SHP77 (cell line): ENCODE measurements around the gene CLIP2.
A peak's percentile ranks its signal among the peaks of the same experiment; 100 is the strongest.
"Not testable (repeated sequence)": the region's sequence is repeated elsewhere in the genome, so short reads cannot be mapped to it uniquely, and the experiment has no call there.

ENCODE experiments used
- DNase-seq, 2 experiments: peaks; one replicate each; lab custom pipeline; 2025; lab: John Stamatoyannopoulos, UW

The CLIP2 gene

DNA sequence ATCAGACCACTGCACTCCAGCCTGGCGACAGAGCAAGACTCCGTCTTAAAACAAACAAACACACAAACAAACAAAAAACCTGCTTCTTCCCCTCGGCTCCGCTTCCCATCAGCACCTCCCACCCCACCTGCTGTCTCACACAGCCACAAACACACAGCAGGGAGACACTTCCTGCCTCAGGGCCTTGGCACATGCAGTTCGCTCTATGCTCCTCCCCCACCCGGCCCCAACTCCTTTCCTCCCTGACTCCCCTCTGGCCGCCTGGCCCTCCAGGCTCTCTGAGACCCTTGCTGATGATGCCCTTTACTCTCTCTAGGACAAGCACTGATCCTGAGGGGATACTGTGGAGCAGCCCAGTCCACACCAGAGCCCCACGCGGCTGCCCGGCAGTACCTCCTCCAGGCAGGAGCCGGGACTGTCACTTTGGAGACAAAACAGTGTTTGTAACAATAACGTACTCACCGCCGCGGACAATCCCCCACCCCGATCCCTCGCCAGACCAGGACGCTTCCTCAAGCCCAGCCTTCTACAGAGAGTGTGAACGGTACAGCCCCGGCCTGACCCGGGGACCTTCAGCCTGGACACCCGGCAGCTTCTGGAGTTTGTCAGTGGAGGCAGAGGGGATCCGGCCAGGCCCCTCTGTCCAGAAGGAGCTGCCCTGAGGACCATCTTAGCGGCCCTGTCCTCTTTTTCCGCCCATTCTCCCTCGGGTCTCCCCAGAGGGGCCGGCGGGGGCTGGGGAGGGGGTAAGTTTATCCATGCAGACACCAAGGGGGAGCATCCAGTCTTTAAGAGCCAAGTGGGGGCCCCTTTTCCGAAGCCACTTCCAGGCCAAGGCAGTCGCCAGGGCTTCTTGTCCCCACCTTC lies 114.5 kb downstream of the CLIP2 start:
- DNase-seq = no peak

DNA sequence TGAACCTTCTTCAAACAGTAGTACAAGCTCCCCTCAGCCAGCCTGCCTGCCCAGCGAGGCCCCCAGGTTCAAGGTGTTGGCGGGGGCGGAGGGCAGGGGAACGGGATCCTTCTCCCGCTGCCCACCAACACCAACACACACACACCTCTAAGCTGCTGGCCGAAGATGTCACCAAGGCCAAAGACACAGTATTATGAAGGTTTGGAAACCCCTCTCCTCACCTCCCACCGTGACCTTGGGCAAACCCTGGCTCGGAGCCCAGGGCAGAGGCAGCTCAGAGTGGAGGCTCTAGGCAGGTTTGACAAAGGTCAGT lies 115.1 kb downstream of the CLIP2 start:
- DNase-seq = no peak

DNA sequence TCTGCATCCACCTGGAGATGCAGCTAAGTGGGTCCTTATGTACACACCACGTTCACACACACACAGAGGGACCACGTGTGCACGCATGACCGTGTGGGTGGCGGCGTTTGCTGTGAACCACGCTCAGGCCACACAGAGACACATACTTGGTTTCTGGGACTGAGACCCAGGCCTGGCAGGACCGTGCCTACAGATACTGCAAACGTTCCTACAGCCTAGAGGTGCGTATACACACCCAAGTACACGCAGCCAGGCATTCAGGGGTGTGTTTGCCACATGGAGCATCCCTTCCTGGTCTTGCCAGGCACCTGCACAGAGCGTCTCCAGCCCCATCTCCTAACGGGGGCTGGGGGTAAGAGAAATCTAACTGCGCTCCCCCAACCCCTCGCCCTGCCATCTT lies 115.5 kb downstream of the CLIP2 start:
- no peak for DNase-seq

DNA sequence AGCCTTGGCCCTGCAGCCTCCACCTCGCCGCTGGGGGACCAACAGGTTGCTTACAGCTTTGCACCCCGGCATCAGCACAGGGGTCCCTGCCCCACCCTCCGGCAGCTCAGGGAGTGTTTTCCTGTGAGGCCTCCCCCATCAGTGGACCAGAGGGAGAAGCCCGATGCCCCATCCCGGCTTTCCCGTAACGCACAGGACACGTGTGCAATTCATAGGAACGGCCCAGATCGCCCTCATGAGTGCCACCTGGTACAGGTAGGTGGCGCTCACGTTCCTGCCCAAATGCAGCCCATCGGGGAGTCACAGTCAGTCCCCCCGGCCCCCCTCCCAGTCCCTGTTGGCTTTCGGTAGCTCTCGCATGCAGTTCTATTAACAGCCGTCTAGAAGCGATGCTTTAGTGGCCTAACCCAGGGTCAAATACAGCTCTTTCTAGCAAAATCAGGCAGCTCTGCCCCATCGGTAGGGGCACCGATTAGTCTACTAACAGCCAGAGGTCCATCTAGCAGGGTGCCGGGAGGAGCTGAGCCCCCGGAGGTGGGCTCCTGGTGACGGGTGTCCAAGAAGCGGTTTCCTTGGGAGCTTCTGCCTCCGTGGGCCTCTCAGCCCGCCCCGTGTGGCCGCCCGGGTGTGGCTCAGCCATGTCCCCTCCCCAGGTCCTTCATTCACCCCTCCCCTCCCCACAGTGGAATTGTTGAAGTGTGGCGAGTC lies 116.1 kb downstream of the CLIP2 start:
- no peak for DNase-seq

DNA sequence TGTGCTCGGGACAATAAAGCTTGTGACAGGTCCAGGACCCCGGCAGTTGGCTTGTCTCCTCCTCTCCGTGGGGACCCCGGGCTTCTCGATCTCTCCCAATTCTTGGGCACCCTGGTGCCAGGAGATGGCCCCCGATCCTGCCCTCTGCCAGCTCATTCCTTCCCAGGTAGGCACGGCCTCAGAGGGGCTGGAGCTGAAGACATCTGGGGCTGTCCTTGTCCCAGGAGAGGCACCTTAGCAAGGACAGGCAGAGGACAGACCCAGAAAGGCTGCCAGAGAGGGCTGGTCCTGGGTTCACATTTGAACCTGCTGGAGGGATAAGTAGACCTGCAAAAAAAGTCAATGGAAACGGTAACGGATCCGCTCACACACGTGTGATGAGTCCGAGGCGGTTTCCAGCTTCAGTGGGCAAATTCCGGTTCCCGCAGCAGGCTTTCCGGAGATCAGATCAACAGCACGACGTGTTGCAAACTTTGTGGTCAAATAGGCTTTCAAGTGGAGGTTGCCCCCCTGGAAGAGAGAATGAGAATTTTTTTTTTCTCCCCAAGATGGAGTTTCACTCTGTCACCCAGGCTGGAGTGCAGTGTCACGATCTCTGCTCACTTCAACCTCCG lies 116.8 kb downstream of the CLIP2 start:
- DNase-seq = no peak

DNA sequence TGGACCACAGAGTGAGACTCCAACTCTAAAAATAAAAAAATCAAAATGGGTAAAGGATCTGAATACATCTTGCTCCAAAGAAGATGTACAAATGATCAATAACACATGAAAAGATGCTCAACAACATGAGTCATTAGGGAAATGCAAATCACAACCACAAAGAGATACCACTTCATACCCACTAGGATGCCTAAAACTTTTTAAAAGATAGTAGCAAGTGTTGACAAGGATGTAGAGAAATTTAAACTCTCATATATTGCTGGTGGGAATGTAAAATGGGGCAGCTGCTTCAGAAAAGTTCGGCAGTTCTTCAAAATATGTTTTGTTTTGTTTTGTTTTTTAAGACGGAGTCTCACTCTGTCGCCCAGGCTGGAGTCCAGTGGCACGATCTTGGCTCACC lies 118.8 kb downstream of the CLIP2 start:
- DNase-seq = no peak

DNA sequence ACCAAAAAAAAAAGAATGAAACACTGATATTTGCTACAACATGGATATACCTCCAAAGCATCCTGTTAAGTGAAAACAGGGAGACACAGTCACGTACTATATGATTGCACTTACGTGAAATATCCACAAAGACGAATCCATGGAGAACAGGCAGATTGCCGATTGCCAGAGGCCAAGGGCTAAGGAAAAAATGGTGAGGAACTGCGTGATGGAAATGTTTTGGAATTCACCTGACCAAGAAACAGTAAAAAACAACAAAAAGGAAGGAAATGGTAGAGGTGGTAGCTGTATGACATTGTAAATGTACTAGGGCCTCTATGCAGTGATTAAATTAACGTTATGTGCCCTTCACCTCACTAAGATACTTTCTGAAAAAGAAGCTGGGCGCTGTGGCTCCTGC lies 120.4 kb downstream of the CLIP2 start:
- no peak for DNase-seq

DNA sequence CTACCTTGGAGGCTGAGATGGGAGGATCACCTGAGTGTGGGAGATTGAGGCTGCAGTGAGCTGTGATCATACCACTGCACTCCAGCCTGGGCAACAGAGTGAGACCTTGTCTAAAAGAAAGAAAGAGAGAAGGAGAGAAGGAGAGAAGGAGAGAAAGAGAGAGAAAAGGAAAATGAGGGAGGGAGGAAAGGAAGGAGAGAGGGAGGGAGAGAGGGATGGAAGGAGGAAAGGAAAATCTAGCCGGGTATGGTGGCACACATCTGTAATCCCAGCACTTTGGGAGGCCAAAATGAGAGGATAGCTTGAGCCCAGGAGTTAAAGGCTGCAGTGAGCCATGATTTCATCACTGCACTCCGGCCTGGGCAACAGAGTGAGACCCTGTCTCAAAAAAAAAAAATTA lies 121.6 kb downstream of the CLIP2 start:
- no peak for DNase-seq

DNA sequence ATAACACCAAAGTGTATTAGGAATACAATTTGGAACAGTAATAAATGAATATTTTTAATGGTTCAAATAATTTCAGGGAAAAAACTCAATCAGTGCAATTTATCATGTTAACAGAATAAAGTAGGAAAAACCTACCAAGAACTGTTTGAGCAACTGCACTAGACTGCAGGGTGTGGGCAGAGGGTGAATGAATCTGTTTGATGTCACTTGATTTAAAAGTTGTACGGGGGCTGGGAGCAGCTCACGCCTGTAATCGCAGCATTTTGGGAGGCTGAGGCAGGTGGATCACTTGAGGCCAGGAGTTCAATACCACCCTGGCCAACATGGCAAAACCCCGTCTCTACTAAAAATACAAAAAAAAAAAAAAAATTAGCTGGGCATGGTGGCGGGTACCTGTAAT lies 122.4 kb downstream of the CLIP2 start:
- not testable (repeated sequence) for DNase-seq

DNA sequence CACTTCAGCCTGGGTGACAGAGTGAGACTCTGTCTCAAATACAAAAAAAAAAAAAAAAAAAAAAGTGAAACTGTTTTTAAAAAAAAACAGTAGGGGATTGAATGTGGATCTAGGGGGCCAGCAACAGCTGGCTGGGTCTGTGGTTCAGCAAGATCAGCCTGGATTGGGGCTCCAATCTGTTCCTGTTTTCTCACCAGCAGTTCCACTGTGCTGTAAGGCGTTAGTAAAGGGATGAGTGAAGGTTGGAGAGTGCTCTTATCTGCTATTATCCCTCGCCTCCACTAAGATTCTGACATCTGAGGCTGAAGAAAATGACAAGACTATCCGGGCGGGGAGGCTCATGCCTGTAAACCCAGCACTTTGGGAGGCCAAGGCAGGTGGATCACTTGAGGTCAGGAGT lies 122.8 kb downstream of the CLIP2 start:
- no peak for DNase-seq

DNA sequence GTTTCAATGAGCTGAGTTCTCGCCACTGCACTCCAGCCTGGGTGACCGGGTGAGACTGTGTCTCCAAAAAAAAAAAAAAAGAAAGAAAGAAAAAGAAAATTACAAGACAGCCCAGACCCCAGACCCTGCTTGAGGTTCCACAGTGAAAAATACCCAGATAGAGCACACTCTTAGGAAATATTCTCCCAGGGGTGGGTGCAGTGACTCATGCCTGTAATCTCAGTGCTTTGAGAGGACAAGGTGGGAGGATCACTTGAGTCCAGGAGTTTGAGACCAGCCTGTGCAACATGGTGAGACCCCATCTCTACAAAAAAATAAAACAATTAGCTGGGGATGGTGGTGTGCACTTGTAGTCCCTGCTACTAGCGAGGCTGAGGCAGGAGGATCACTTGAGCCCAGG lies 123.4 kb downstream of the CLIP2 start:
- DNase-seq = no peak

DNA sequence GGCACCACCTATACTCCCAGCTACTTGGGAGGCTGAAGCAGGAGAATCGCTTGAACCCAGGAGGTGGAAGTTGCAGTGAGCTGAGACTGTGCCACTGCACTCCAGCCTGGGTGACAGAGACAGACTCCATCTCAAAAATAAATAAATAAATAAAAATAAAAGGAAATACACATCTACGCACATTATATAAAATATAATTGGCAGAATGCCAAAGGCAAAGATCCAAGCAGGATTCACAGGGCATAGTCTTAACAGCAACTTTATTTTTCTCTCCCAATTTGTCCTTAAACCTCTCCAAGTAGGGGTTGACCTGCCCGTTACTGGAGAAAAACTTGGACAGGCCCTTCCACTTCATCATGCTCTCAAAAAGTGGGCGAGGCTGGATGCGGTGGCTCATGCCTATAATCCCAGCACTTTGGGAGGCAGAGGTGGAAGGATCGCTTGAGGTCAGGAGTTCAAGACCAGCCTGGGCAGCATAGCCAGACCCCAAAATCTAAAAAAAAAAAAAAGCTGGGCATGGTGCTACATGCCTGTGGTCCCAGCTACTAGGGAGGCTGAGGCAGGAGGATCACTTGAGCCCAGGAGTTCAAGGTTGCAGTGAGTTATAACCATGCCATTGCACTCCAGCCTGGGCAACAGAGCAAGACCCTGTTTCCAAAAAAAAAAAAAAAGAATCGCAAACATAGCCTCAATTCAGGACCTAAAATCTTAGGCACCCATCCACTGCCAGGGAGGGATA lies 125.6 kb downstream of the CLIP2 start:
- DNase-seq = not testable (repeated sequence)

DNA sequence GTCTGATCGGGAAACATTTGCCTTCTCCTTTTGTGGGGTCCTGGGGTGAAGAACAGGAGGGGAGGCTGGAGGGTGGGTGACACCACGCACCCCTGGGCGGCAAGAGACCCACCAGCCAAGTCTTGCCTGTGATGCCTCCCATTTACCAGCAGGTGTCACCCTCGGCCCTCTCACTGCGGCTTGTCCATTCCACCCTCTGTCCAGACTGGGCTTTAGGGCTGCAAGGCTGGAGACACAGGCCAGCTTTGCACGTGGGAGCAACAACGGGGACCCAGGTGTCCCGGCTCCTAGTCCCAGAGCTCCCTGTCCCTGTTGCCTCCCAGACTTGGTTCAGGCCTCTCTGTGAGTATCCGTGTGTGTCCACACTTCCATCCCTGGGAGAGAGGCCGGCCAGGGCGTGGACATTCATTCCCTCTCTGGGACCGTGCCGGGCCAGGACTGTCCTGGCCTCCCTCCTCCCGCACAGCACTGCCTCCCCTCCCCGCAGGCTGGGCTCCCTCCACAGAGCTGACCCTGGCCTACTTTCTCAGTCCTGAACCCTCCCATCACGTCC lies 128.3 kb downstream of the CLIP2 start:
- DNase-seq = peak; percentile 24 to 45

DNA sequence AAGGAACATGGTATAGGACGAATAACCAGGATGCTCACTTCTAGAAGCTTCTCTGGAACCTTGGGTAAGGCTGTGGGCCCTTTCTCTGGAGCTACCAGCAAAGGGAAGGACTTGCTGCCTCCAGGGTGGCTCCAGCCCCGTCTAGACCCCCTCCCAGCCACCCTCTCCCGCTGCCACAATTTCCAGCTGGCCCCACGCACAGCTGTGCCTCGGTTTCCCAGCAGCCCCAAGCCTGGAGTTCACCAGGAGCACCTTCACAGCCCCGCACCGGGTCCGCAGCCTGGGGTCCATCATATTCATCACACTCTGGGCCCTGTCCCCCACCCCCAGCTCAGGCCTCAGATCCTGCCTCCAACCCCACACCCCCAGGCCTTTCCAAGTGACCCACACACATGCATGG lies 128.9 kb downstream of the CLIP2 start:
- no peak for DNase-seq

DNA sequence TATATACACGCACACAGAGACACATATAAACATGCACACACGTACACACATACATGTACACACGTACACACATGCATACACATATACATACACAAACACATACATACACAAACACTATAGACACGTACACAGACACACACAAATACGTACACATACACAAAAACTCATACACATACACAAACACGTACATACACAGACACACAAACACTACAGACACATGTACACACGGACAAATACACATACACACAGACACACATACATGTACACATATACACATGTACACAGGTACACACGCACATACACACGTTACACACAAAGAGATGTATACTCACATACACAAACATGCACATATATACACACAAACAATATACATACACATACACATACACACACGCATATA lies 129.3 kb downstream of the CLIP2 start:
- no peak for DNase-seq

DNA sequence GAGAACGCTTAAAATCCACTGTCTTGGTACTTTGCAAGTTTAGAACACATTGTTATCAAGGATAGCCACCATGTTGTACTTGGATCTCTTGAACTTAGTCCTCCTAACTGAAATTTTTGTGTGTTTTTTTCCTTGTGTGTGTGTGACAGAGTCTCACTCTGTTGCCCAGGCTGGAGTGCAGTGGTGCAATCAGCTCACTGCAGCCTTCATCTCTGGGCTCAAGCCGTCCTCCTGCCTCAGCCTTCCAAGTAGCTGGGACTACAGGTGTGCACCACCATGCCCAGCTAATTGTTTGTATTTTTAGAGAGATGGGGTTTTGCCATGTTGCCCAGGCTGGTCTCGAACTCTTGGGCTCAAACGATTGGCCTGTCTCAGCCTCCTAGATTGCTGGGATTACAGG lies 130.0 kb downstream of the CLIP2 start:
- DNase-seq = not testable (repeated sequence)

DNA sequence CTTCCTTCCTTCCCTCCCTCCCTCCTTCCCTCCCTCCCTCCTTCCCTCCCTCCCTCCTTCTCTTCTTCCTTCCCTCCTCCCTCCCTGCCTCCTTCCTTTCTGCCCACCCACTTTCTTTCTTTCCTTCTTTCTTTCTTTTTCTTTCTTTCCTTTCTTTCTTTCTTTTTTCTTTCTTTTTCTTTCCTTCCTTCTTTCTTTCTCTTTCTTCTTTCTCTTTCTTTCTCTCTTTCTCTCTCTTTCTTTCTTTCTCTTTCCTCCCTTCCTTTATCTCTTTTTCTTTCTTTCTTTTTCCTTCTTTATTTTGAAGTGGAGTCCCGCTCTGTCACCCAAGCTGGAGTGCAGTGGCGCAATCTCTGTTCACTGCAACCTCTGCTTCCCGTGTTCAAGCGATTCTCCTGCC lies 130.8 kb downstream of the CLIP2 start:
- no peak for DNase-seq

DNA sequence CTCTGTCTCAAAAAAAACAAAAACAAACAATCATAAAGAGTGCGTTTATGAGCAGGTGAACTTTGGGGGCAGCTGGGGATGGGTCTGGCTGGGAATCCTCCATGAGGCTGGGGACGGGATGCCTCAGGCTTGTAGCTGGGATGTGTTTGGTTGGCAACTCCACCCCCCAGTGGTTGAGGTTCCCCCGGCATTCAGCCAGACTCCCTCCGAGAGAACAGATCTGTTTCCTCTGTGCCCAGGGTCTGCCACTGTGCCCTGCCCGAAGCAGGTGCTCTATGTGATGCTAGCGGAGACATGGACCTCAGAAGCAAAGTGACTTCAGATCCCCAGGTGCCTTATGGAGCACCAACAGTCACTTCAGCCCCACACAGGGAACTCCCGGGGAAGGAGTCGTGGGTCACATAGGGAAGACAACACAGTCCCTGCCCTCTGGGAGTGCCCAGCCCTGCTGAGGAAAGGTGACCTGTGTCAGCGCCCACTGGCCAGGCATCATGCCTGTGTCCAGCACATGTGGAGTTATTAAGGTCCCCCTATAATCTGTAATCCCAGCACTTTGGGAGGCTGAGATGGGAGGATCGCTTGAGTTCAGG lies 135.2 kb downstream of the CLIP2 start:
- no peak for DNase-seq

DNA sequence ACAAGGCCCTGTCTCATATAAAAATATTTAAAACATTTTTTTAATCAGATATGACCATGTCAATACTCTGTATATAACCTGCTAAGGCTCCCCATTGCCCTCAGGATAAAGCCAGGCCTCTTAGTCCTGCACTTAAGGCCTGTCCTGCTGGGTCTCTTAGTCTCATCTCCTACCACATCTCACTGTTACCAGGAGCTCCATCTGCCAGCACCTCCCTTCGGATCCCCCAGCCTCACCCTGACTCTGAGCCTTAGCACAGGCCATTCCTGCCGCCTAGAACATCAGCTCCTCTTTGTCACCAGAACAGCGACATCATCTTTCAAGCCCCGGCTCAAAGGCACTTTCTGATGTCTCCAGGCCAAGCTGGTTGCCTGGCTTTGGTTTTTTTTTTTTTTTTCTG lies 138.8 kb downstream of the CLIP2 start:
- no peak for DNase-seq

DNA sequence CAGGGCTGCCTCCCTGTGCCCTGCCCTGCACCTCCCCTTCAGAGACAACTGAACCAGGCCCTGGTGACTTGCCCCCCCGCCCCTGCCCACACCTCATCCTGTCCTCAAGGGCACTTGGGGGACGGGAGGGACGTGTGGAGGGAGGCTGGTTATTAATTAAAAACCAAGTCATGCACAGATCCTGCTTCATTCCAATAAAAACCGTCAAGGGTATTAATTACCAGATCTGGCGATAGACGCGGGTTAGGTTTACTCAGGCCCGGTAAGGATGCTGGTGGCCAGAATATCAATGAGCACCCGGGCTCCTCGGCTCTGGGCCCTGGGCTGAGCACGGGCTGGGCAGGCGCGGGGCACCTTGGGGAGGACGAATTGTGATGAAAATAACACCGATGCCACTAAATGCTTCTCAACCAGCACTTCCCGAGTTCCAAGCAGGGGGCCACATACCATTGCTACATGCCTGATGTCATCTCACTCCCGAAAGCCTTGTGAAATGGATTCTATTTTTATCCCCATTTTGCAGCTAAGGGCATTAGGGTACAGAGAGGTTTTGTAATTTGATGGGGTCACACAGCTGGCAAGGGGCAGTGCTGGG lies 140.0 kb downstream of the CLIP2 start:
- DNase-seq = no peak

DNA sequence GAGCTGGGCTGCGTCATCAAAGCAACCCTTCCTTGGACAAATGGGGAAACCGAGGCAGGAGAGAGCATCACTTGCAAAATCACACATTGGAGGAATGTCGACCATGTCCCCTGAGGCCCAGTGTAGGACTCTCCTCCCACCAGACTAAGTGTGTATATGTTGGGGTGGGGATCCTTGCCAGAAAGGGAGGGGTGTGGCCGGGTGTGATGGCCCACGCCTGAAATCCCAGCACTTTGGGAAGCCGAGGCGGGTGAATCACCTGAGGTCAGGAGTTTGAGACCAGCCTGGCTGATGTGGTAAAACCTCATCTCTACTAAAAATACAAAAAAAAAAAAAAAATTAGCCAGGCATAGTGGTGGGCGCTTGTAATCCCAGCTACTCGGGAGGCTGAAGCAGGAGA lies 141.2 kb downstream of the CLIP2 start:
- not testable (repeated sequence) for DNase-seq
